Thyroid gland (tissue), 4 donors: ENCODE measurements around the gene XRCC4. TPM values are rescaled to one million over a fixed set of nuclear protein-coding genes. Genes with fewer than 3 reads are reported as not detected.
"Not testable (repeated sequence)": the region's sequence is repeated elsewhere in the genome, so short reads cannot be mapped to it uniquely, and the experiment has no call there.

Experiments used
- DNase-seq, 2 donors: peaks; one replicate each; pipeline ENCODE4 v3.0.0-alpha.2; 2019
- H3K27ac ChIP-seq, 3 donors: fragments of 200-600 bp; sonication (generic); 1 replicate in 2 of 3; 2 replicates in 1 of 3; pipeline ENCODE4 v1.5.1; 2016 to 2019; ENCODE audit warnings: mild to moderate bottlenecking in 1 of 3, moderate library complexity in 1 of 3
- H3K27me3 ChIP-seq: fragments of 200-600 bp; sonication (generic); one replicate; pipeline ENCODE4 v1.5.1; 2019
- H3K36me3 ChIP-seq, 2 donors: fragments of 200-600 bp; sonication (generic); one replicate each; pipeline ENCODE4 v1.5.1; 2016 to 2019
- H3K4me1 ChIP-seq, 2 donors: fragments of 200-600 bp; sonication (generic); one replicate each; pipeline ENCODE4 v1.5.1; 2017 to 2019
- H3K4me3 ChIP-seq, 3 donors: fragments of 200-600 bp; sonication (generic); replicated peaks in 1 of 3; 1 replicate in 2 of 3; 2 replicates in 1 of 3; pipeline ENCODE4 v1.5.1; 2016; ENCODE audit warnings: mild to moderate bottlenecking in 1 of 3
- H3K9me3 ChIP-seq: fragments of 200-600 bp; sonication (generic); one replicate; pipeline ENCODE4 v1.5.1; 2017
- CTCF ChIP-seq, 6 experiments: fragments of 200-600 bp in 3 of 6; fragments of 450-650 bp in 3 of 6; sonication (generic) in 3 of 6; IDR thresholded peaks; one replicate each; pipeline ENCODE4 v1.5.1; 2016 to 2019; ENCODE audit warnings: antibody characterized with exemption in 6 of 6, mild to moderate bottlenecking in 2 of 6, inconsistent platforms in 1 of 6, moderate library complexity in 1 of 6
- POLR2A ChIP-seq, 2 donors: fragments of 450-650 bp; IDR thresholded peaks; one replicate each; pipeline ENCODE4 v1.6.1; 2017; ENCODE audit warnings: antibody characterized with exemption in 2 of 2, mild to moderate bottlenecking in 2 of 2, moderate library complexity in 1 of 2
- WGBS, 2 donors: methylation state at CpG; one replicate each; pipeline ENCODE4 v1.1.5; 2017; 5-methylcytosine and 5-hydroxymethylcytosine counted together
- intact Hi-C: fragments of 100-400 bp; cut with DNase I; formaldehyde crosslinking; loops from one replicate; pipeline ENCODE4 v1.15.1; 2023
- total RNA-seq, 4 donors: library from RNA; depleted of rRNA; stranded (reverse); fragments of >200 nt; gene quantifications; one replicate each; pipeline ENCODE4 v1.2.3, GENCODE V29; 2016

Gene XRCC4
- total RNA-seq, 4 donors from 2014 or later, result 6.7 to 11.6 (median 9.1) TPM

- Histone ChIP-seq H3K9me3 (no peaks in the 10 kb centered on the region), H3K4me1 (no peaks in the 10 kb centered on the region), H3K27me3 (no peaks in the 10 kb centered on the region), H3K27ac (no peak overlapping the region), H3K4me3 (no peak overlapping the region), H3K36me3 (no peaks in the 10 kb centered on the region)
- intact Hi-C loops, result no loop called here
- WGBS, 2 donors, result 94 to 95% methylated on average over 2 of the region's 2 CpGs
- DNase-seq, result no peak
- TF ChIP-seq CTCF (IDR thresholded peaks at IDR 0.05) (no peak), POLR2A (IDR thresholded peaks at IDR 0.05) (no peak)
These were observed 22.2 kb upstream of the XRCC4 start for GRCh38 chr5:83055166-83055565.

GRCh38 chr5:83058726-83059125 is 18.6 kb upstream of the XRCC4 start:
- Histone ChIP-seq H3K9me3 (no peaks in the 10 kb centered on the region), H3K27ac (no peak overlapping the region), H3K4me3 (no peak overlapping the region), H3K27me3 (no peaks in the 10 kb centered on the region), H3K4me1 (no peaks in the 10 kb centered on the region), H3K36me3 (peaks cover 0 to 5% of the 10 kb centered on the region in 2 donors)
- intact Hi-C loops, result no loop called here
- TF ChIP-seq CTCF (IDR thresholded peaks at IDR 0.05) (no peak), POLR2A (IDR thresholded peaks at IDR 0.05) (no peak)
- no peak for DNase-seq

- H3K4me1 ChIP-seq, result no peaks in the 10 kb centered on the region
- intact Hi-C loops, result no loop called here
These were observed 18.0 kb upstream of the XRCC4 start for GRCh38 chr5:83059341-83059740.

GRCh38 chr5:83066548-83067110 is 10.7 kb upstream of the XRCC4 start:
- WGBS, 2 donors, result 74 to 84% methylated on average over 3 of the region's 3 CpGs
- Histone ChIP-seq H3K27me3 (no peaks in the 10 kb centered on the region), H3K27ac (no peak overlapping the region), H3K4me3 (no peak overlapping the region), H3K9me3 (no peaks in the 10 kb centered on the region), H3K36me3 (no peaks in the 10 kb centered on the region), H3K4me1 (no peaks in the 10 kb centered on the region)
- TF ChIP-seq CTCF (IDR thresholded peaks at IDR 0.05) (no peak), POLR2A (IDR thresholded peaks at IDR 0.05) (no peak)
- intact Hi-C loops, result no loop called here
- DNase-seq, result no peak

More at GRCh38 chr5:83059341-83059740, 18.0 kb upstream of the XRCC4 start:
- no peaks in the 10 kb centered on the region for H3K27me3 ChIP-seq
- peaks cover 0 to 5% of the 10 kb centered on the region in 2 donors for H3K36me3 ChIP-seq
- no peak overlapping the region for H3K4me3 ChIP-seq
- H3K27ac ChIP-seq, result no peak overlapping the region
- TF ChIP-seq POLR2A (IDR thresholded peaks at IDR 0.05), result no peak
- TF ChIP-seq CTCF (IDR thresholded peaks at IDR 0.05), result no peak
- 76 to 85% methylated on average over 2 of the region's 2 CpGs for WGBS, 2 donors
- H3K9me3 ChIP-seq, result no peaks in the 10 kb centered on the region
- no peak for DNase-seq

- H3K27me3 ChIP-seq, H3K9me3 ChIP-seq, H3K27ac ChIP-seq, DNase-seq, intact Hi-C loops, H3K4me3 ChIP-seq, H3K36me3 ChIP-seq, H3K4me1 ChIP-seq: not testable (repeated sequence)
- WGBS, 2 donors, result 96 to 98% methylated on average over 4 of the region's 4 CpGs
These were observed 10.0 kb upstream of the XRCC4 start for GRCh38 chr5:83067377-83067776.
